ENCODE results near the gene TEX2. TPM values are rescaled to one million over a fixed set of nuclear protein-coding genes. Genes with fewer than 3 reads are reported as not detected.

TEX2 gene
- total and polyA plus RNA-seq, 2 of the 13 experiments (the other 11 are each of a cell fraction or from before 2014, with no cell fraction given), result 21.4 to 37.7 TPM

GRCh38 chr17:64145751-64146417, 117.2 kb downstream of the TEX2 start (continued):
- TF ChIP-seq SNAPC4 (CRISPR knock-in tag; IDR thresholded peaks at IDR 0.05) (peak; percentile 91; the same call in 1 of the 2 replicates), ZNF720 (CRISPR knock-in tag; IDR thresholded peaks at IDR 0.05) (peak; percentile 57; the same call in 1 of the 2 replicates), POLR2G (IDR thresholded peaks at IDR 0.05; ENCODE audit: low read depth, low read length) (peak; percentile 100), RERE (CRISPR knock-in tag; IDR thresholded peaks at IDR 0.05; ENCODE audit: low read depth) (peak; percentile 59; the same call in 1 of the 2 replicates), JUNB (CRISPR knock-in tag; IDR thresholded peaks at IDR 0.05; ENCODE audit: borderline replicate concordance) (peak; percentile 72; the same call in 1 of the 2 replicates), KDM4B (CRISPR knock-in tag; IDR thresholded peaks at IDR 0.05) (peak; percentile 78), NCOR1 (IDR thresholded peaks at IDR 0.05; ENCODE audit: borderline replicate concordance, low read length) (no peak), NBN (conservative IDR thresholded peaks at IDR 0.05) (no peak), ZNF557 (CRISPR knock-in tag; IDR thresholded peaks at IDR 0.05) (peak; percentile 94)
- TF ChIP-seq, protein P1, sequence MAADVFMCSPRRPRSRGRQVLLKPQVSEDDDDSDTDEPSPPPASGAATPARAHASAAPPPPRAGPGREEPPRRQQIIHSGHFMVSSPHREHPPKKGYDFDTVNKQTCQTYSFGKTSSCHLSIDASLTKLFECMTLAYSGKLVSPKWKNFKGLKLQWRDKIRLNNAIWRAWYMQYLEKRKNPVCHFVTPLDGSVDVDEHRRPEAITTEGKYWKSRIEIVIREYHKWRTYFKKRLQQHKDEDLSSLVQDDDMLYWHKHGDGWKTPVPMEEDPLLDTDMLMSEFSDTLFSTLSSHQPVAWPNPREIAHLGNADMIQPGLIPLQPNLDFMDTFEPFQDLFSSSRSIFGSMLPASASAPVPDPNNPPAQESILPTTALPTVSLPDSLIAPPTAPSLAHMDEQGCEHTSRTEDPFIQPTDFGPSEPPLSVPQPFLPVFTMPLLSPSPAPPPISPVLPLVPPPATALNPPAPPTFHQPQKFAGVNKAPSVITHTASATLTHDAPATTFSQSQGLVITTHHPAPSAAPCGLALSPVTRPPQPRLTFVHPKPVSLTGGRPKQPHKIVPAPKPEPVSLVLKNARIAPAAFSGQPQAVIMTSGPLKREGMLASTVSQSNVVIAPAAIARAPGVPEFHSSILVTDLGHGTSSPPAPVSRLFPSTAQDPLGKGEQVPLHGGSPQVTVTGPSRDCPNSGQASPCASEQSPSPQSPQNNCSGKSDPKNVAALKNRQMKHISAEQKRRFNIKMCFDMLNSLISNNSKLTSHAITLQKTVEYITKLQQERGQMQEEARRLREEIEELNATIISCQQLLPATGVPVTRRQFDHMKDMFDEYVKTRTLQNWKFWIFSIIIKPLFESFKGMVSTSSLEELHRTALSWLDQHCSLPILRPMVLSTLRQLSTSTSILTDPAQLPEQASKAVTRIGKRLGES (CRISPR knock-in tag; IDR thresholded peaks at IDR 0.05; ENCODE audit: borderline replicate concordance), result peak; percentile 76; the same call in 1 of the 2 replicates
- TF ChIP-seq, protein P2, sequence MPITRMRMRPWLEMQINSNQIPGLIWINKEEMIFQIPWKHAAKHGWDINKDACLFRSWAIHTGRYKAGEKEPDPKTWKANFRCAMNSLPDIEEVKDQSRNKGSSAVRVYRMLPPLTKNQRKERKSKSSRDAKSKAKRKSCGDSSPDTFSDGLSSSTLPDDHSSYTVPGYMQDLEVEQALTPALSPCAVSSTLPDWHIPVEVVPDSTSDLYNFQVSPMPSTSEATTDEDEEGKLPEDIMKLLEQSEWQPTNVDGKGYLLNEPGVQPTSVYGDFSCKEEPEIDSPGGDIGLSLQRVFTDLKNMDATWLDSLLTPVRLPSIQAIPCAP (CRISPR knock-in tag; IDR thresholded peaks at IDR 0.05; ENCODE audit: low read depth), result no peak; the same call in 1 of the 2 replicates
- TF ChIP-seq, protein P3, sequence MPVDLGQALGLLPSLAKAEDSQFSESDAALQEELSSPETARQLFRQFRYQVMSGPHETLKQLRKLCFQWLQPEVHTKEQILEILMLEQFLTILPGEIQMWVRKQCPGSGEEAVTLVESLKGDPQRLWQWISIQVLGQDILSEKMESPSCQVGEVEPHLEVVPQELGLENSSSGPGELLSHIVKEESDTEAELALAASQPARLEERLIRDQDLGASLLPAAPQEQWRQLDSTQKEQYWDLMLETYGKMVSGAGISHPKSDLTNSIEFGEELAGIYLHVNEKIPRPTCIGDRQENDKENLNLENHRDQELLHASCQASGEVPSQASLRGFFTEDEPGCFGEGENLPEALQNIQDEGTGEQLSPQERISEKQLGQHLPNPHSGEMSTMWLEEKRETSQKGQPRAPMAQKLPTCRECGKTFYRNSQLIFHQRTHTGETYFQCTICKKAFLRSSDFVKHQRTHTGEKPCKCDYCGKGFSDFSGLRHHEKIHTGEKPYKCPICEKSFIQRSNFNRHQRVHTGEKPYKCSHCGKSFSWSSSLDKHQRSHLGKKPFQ (CRISPR knock-in tag; IDR thresholded peaks at IDR 0.05; ENCODE audit: insufficient replicate concordance), result no peak

All from HepG2 (cell line).